GM12878 (cell line): ENCODE measurements around the gene HPSE2. TPM values are rescaled to one million over a fixed set of nuclear protein-coding genes. Genes with fewer than 3 reads are reported as not detected.

Source experiments
- ATAC-seq: fragments of 200-7000 bp; cut with Tn5 transposase; 3 replicates; pipeline ENCODE4 v1.9.1; 2020; ENCODE audit warnings: mild to moderate bottlenecking, moderate library complexity
- BruUV-seq: library from RNA; stranded (reverse); fragments of 400-500 nt; replicated peaks from 2 replicates; lab custom pipeline; 2021; lab: Mats Ljungman, UMichigan
- CTCF ChIA-PET: fragments of 300-600 bp; sonication (Branson Sonifier 250); formaldehyde crosslinking; extraction: SDS; loops from one replicate; lab custom pipeline; 2021; ENCODE audit warnings: inconsistent platforms; lab: Yijun Ruan, JAX
- POLR2A ChIA-PET: fragments of 350-600 bp; formaldehyde crosslinking; extraction: SDS; loops from one replicate; lab custom pipeline; 2021; ENCODE audit warnings: inconsistent platforms; lab: Charles Lee
- RAD21 ChIA-PET: fragments of 300-600 bp; sonication (Branson Sonifier 250); formaldehyde crosslinking; loops from one replicate; lab custom pipeline; 2023; ENCODE audit warnings: antibody characterized with exemption; ENCODE audit not compliant: unreplicated experiment; lab: Charles Lee
- SMC1A ChIA-PET: fragments of 300-600 bp; sonication (Branson Sonifier 250); formaldehyde crosslinking; loops from one replicate; lab custom pipeline; 2023; ENCODE audit not compliant: unreplicated experiment, uncharacterized antibody; lab: Charles Lee
- DNase-seq: peaks from one replicate; pipeline ENCODE4 v3.0.0-alpha.2; 2011; ENCODE audit warnings: low read depth, low spot score
- FAIRE-seq: peaks from 3 replicates; lab custom pipeline; 2011; peaks lifted over from hg19 to GRCh38; lab: Jason Lieb, UNC
- H2AFZ ChIP-seq: 2 replicates; pipeline ENCODE4 v1.6.0; 2011; ENCODE audit warnings: low read depth, low read length, control low read depth; ENCODE audit not compliant: control insufficient read depth
- H3K27ac ChIP-seq: 2 replicates; pipeline ENCODE4 v1.5.1; 2011; ENCODE audit warnings: control low read depth; ENCODE audit not compliant: control insufficient read depth, insufficient read depth
- H3K27me3 ChIP-seq, 2 experiments: replicated peaks in 1 of 2; 2 replicates each; pipeline versions ENCODE4 v1.6.0 to v1.6.1; 2011; ENCODE audit warnings: low read length in 1 of 2; ENCODE audit not compliant: control insufficient read depth in 2 of 2, insufficient read depth in 2 of 2
- H3K36me3 ChIP-seq, 2 experiments: 2 replicates each; pipeline ENCODE4 v1.5.1; 2011; ENCODE audit warnings: low read length in 1 of 2; ENCODE audit not compliant: control insufficient read depth in 2 of 2, insufficient read depth in 2 of 2
- H3K4me1 ChIP-seq: 2 replicates; pipeline ENCODE4 v1.6.1; 2011; ENCODE audit warnings: mild to moderate bottlenecking, low read length, moderate library complexity, mixed read lengths; ENCODE audit not compliant: control insufficient read depth, insufficient read depth
- H3K4me2 ChIP-seq: 2 replicates; pipeline ENCODE4 v1.6.0; 2011; ENCODE audit warnings: control low read depth; ENCODE audit not compliant: control insufficient read depth, insufficient read depth
- H3K4me3 ChIP-seq: fragments of 200-600 bp; sonication (generic); 2 replicates; pipeline ENCODE4 v1.5.1; 2016
- H3K79me2 ChIP-seq: 2 replicates; pipeline ENCODE4 v1.6.0; 2011; ENCODE audit warnings: low read length; ENCODE audit not compliant: control insufficient read depth, insufficient read depth
- H3K9ac ChIP-seq: 2 replicates; pipeline ENCODE4 v1.8.0; 2011; ENCODE audit warnings: low read length, control low read depth, mixed read lengths; ENCODE audit not compliant: control insufficient read depth, insufficient read depth
- H3K9me3 ChIP-seq: replicated peaks from 3 replicates; pipeline ENCODE4 v1.5.1; 2011; ENCODE audit warnings: mild to moderate bottlenecking, low read length; ENCODE audit not compliant: control insufficient read depth, insufficient read depth
- H4K20me1 ChIP-seq: 2 replicates; pipeline ENCODE4 v1.6.0; 2011; ENCODE audit not compliant: control insufficient read depth, insufficient read depth
- E2F4 ChIP-seq: IDR thresholded peaks from 2 replicates; pipeline ENCODE4 v1.6.1; 2012; ENCODE audit warnings: low read depth, low read length, improper control_type of control experiment
- ETV6 ChIP-seq, 2 experiments: fragments of 450-650 bp in 1 of 2; IDR thresholded peaks in 1 of 2; conservative IDR thresholded peaks in 1 of 2; 2 replicates each; pipeline ENCODE4 v1.6.1; 2014; ENCODE audit warnings: antibody characterized with exemption in 1 of 2, borderline replicate concordance in 1 of 2, low read depth in 1 of 2, mild to moderate bottlenecking in 1 of 2, moderate library complexity in 1 of 2
- HCFC1 ChIP-seq: fragments of 150-350 bp; IDR thresholded peaks from 2 replicates; pipeline ENCODE4 v1.6.1; 2014; ENCODE audit warnings: low read length
- JUNB ChIP-seq: IDR thresholded peaks from 2 replicates; pipeline ENCODE4 v1.6.1; 2016; ENCODE audit warnings: antibody characterized with exemption, mild to moderate bottlenecking
- MXI1 ChIP-seq: fragments of 150-350 bp; IDR thresholded peaks from 2 replicates; pipeline ENCODE4 v1.6.1; 2011; ENCODE audit warnings: low read depth, mild to moderate bottlenecking, inconsistent platforms, low read length, improper control_type of control experiment
- NFXL1 ChIP-seq: fragments of 450-650 bp; IDR thresholded peaks from 2 replicates; pipeline ENCODE4 v1.6.1; 2017; ENCODE audit warnings: antibody characterized with exemption, mild to moderate bottlenecking, borderline replicate concordance
- PAX8 ChIP-seq: fragments of 450-650 bp; IDR thresholded peaks from 2 replicates; pipeline ENCODE4 v1.6.1; 2017; ENCODE audit warnings: mild to moderate bottlenecking, moderate library complexity
- PRDM15 ChIP-seq: fragments of 450-650 bp; formaldehyde crosslinking; IDR thresholded peaks from 2 replicates; pipeline ENCODE4 v1.4.0; 2020; ENCODE audit warnings: mild to moderate bottlenecking, moderate library complexity
- SIX5 ChIP-seq: IDR thresholded peaks from 2 replicates; pipeline ENCODE4 v1.6.1; 2011; ENCODE audit warnings: mild to moderate bottlenecking, low read depth, low read length, moderate library complexity; ENCODE audit not compliant: severe bottlenecking
- SREBF1 ChIP-seq: IDR thresholded peaks from 2 replicates; pipeline ENCODE4 v1.6.1; 2012; ENCODE audit warnings: mild to moderate bottlenecking, low read length
- ZNF687 ChIP-seq: fragments of 450-650 bp; IDR thresholded peaks from 2 replicates; pipeline ENCODE4 v1.6.1; 2017; ENCODE audit warnings: mild to moderate bottlenecking, moderate library complexity
- WGBS: methylation state at CpG from one replicate; pipeline ENCODE4 v1.1.6; 2016; ENCODE audit warnings: low lambda C conversion rate; ENCODE audit not compliant: insufficient replicate concordance, insufficient coverage; ENCODE audit errors: missing lambda C conversion rate; 5-methylcytosine and 5-hydroxymethylcytosine counted together
- in situ Hi-C: fragments of 300-500 bp; cut with MboI; formaldehyde crosslinking; loops from 9 replicates; pipeline ENCODE4 v1.14.3; 2018; ENCODE audit warnings: mixed read lengths
- intact Hi-C: fragments of 100-400 bp; cut with micrococcal nuclease; formaldehyde crosslinking; loops from one replicate; pipeline ENCODE4 v1.14.2; 2022; ENCODE audit not compliant: unreplicated experiment
- polyA plus RNA-seq, 11 experiments: library from polyadenylated mRNA; depleted of rRNA in 4 of 11; unstranded in 6 of 11; stranded (reverse) in 5 of 11; fragments of >200 nt; fragmentation: Nextera tagmentation in 4 of 11; fragmentation: Illumina TruSeq in 1 of 11; extraction: Ambion mirVana in 4 of 11; extraction: Trizol in 1 of 11; gene quantifications; 1 replicate in 1 of 11; 2 replicates in 10 of 11; pipeline versions ENCODE4 v1.2.1 to v1.2.3, GENCODE V29; 2011 to 2016; ENCODE audit warnings: inconsistent platforms in 2 of 11, missing spikeins in 2 of 11, low read depth in 1 of 11
- total RNA-seq, 4 experiments: library from RNA; depleted of rRNA in 3 of 4; stranded (reverse); fragments of >200 nt in 3 of 4; fragmentation: Illumina TruSeq in 1 of 4; extraction: Trizol in 1 of 4; gene quantifications; 2 replicates each; pipeline versions ENCODE4 v1.2.1 to v1.2.3, GENCODE V29; 2013 to 2021

Gene HPSE2
- total and polyA plus RNA-seq, 10 of the 15 experiments (the other 5 are each of a cell fraction or from before 2014, with no cell fraction given): 0.06 TPM; not detected in 9

- TF ChIP-seq PRDM15 (CRISPR knock-in tag) (no peak), MXI1 (no peak)
Observed at GRCh38 chr10:98430427-98430826, 805.2 kb downstream of the HPSE2 start (continued).

GRCh38 chr10:98429320-98430072 lies 806.2 kb downstream of the HPSE2 start:
- ChIA-PET CTCF (no interaction called here), RAD21 (no interaction called here), SMC1A (no interaction called here), POLR2A (no interaction called here)
- Histone ChIP-seq H3K9ac (no peak overlapping the region), H3K79me2 (no peaks in the 10 kb centered on the region), H3K4me2 (no peak overlapping the region), H3K4me1 (no peaks in the 10 kb centered on the region), H3K4me3 (no peak overlapping the region), H4K20me1 (no peaks in the 10 kb centered on the region), H3K27me3 (no peaks in the 10 kb centered on the region), H3K27ac (no peak overlapping the region), H2AFZ (no peak overlapping the region), H3K9me3 (peaks cover 4% of the 10 kb centered on the region; the same call in 1 of the 3 replicates), H3K36me3 (peaks cover 24 to 31% of the 10 kb centered on the region in 2 experiments)
- ATAC-seq: no peak
- no peak for DNase-seq
- TF ChIP-seq SREBF1 (no peak), ETV6 (conservative IDR thresholded peaks at IDR 0.05 in 1 of 2, IDR thresholded peaks at IDR 0.05 in 1 of 2; ENCODE audit: borderline replicate concordance in 1 of 2, low read depth in 1 of 2) (no peak), SIX5 (no peak), ZNF687 (no peak), HCFC1 (no peak), E2F4 (no peak), PAX8 (no peak), NFXL1 (no peak), JUNB (no peak)
- no peak for FAIRE-seq
- intact Hi-C loops: no loop called here
- in situ Hi-C loops: no loop called here
- BruUV-seq: no TSS peak
- WGBS: 97% methylated on average over 19 of the region's 22 CpGs
